T follicular helper cell (primary cell): ENCODE measurements around the gene COMP.

Source experiments
- DNase-seq: peaks from one replicate; pipeline ENCODE4 v3.0.0-alpha.2; 2020; ENCODE audit warnings: low read depth

The COMP gene

DNA sequence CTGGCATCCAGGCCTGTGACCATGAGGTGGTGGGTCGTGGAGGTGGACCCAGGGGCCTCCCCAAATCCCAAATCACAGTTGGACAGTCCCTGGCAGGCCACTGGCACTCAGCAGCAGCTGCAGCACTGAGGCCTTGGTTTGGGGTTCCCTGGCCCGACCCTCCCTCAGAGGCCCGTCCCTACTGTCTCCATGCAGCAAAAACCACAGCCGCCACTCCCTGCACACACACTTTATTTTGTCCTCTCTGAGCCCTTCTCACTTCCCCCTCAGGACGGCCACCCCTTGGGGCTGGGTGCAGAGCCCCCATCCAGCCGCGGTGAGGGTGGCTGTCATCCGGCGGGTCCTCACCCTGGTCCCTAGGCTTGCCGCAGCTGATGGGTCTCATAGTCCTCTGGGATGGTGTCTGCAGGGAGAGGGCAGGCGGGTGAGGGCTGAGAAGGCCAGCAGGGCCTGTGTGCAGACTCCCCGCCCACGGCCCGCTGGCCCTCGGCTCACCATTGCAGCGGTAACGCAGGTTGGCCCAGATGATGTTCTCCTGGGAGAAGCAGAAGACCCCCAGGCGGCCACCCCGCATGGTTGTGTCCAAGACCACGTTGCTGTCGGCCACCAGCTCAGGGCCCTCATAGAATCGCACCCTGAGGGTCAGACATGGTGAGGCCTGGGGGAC, 8.4 kb downstream of the COMP start:
- DNase-seq, result no peak

DNA sequence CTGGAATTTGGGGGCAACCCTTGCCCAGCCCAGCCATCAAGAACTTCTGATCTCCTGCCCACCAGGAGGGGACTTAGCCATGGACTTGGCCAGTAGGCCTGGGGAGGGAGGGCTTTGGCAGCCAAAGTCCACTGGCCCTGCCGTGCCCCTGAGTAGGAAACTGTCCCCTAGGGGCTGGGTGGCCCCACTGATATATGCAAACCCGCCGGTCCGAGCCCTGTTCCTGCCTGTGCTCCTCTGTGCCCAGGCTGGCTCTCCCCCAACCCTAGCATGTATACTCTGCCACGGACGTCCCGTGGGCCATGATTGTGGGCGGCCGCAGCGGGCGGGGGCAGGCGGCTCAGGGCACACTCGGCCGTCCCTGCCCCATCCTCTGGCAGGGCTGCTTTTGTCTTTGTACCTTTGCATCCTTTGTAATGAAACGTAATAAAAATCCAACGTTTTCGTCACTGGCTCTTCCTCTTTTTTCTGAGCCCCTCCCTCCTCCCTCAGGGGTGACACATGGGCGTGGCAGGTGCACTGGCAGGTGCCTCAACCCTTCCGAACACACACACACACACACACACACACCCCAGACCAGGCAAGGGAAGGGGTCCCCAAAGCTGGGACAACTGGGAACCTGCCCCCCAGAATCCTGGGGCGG, 9.1 kb downstream of the COMP start:
- DNase-seq, result no peak

DNA sequence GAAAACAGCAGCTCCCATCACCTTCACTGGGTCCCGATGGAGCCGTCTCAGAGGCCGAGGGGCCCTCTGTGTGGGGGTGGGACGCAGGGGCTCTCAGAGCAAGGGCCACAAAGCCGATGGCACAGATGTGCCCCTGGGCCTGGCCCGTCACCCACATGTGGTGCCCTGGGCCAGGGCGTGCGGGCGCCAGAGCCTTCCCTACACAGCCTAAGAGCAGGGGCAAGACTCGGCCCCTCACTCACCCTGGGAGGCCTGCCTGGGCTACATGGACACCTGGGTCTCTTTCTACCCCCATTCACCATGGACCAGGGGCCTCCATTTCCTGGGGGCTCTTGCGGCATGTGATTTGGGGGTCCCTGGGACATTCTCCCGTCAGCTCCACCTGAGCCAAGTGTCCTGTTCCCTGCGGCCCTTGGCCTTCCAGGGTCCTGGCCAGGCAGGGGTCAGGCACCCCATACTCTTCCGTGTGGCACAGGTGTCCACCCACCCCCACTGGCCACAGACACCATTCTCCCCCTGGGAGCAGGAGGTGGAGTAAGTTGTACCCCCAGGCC, 10.0 kb downstream of the COMP start:
- no peak for DNase-seq

DNA sequence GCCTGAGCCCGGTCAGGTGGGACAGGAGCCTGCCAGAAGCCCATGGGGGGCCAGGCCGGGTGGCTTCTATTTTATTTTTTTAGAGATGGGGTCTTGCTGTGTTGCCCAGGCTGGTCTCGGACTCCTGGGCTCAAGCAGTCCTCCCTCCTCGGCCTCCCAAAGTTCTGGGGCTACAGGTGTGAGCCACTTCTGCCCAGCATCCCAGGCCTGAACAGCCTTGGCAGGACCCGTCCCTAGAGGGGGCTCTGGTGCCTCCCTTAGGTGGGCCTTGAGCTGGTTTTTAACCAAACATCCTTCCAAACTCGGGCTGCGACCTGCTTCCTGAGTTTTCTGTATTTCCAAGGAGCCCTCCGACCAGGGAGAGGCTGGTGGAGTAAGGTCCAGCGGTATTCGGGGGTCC, 10.5 kb downstream of the COMP start:
- no peak for DNase-seq

DNA sequence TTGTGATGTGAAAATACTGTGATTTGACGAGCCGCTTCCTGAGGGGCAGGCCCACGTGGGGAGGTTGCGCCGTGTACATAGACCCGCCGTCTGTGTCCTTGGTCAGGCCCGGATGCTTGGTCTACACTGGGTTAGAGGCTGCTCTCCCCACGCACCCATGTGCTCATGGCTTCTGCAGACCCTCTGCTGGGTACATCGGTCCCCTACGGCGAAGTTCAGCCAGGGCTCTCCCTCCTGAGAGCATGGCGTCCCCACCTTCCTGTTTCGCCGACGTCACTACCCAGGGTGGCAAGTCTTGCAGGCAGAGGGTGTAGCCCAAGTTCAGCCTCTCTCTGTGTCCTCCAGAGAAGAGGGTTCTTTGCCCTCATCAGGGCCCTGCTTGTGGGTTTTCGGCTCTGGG, 11.0 kb downstream of the COMP start:
- DNase-seq, result no peak

DNA sequence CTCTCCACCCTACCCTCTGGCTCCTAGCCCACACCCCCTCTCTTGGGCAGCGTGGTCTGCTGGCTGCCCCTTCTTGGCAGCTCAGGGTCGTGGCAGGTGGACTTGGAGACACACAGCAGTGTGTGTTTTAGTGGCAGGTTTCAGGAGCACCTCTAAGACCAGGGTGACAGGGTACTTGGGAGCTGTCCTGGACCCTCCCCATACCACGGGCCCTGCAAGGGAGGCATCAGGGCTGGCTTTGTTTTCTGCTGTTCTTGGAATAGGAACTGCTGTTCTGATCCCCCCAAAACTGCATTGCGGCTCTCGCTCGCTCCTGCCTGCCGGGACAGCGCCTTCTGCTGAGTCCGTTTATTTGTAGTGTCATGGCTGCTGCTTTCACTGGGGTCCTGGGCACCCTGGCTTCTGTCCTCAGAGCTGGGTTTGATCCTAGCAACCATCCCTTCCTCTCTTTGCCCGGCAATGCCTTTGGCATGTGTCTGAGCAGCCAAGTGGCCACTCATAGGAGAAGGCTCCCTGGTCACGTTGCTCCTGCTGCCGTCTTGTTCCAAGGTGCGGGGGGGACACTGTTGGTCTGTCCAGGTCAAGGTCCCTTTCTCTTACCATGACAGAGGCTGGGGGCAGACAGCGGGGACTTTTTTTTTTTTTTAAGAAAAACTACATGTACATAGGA, 12.1 kb downstream of the COMP start:
- DNase-seq, result no peak

DNA sequence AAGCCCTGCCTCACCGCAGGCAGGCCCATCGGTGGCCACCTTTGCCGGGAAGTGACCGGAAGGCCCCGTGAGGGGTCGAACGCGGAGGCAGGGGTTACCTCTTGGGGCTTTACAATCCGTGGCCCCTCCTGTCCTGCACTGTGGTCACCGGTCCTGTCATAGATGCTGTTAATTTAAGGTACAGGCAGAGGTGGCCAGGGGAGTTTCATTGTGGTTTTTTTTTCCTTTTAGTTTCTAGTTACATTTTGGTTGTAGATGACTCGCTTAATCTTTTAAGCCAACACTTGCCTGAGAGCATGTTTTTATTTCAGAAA, 13.1 kb downstream of the COMP start:
- no peak for DNase-seq

DNA sequence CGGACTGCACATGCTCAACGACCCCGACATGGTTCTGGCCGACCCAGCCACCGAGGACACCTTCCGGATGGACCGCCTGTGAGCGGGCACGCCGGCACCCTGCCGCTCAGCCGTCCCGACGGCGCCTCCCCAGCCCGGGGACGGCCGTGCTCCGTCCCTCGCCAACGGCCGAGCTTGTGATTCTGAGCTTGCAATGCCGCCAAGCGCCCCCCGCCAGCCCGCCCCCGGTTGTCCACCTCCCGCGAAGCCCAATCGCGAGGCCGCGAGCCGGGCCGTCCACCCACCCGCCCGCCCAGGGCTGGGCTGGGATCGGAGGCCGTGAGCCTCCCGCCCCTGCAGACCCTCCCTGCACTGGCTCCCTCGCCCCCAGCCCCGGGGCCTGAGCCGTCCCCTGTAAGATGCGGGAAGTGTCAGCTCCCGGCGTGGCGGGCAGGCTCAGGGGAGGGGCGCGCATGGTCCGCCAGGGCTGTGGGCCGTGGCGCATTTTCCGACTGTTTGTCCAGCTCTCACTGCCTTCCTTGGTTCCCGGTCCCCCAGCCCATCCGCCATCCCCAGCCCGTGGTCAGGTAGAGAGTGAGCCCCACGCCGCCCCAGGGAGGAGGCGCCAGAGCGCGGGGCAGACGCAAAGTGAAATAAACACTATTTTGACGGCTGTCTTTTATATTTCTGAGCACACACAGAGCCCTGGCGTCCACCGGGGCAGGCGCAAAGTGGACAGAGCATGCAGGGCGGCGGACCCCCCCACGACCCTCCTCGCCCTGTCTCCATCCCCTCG, 13.6 kb downstream of the COMP start:
- DNase-seq, result no peak

DNA sequence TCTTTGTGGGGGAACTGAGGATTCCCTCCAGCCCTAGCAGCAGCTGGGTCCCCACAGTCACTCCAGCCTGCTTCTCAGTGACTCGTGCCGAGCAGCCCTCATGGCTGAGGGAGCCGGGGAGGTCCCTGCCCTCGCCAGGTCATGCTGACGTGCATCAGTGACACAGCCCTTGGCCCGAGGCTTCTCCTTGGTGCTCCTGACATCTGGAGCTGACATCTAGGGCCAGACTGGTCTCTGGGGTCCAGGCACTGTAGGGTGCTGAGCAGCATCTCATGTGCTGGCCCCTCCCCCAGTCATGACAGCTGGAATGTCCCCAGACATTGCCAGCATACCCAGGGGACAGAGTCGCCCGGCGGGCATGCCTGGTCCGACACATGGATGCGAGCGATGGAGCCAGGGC, 14.4 kb downstream of the COMP start:
- no peak for DNase-seq

DNA sequence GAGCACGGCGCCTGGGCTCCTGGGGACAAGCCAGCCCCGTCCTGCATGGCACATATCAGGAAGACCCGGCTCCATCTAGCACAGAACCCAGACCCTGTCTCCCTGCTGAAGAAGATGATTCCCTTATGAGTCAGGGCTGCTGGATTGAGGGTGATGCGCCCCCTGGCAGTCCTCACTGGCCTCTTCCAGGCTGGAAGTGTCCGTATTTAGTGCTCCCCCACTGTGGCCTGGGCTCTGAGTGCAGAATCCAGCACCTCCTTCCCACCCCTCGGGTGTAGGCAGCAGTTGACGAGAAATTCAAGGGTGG, 14.9 kb downstream of the COMP start:
- no peak for DNase-seq

DNA sequence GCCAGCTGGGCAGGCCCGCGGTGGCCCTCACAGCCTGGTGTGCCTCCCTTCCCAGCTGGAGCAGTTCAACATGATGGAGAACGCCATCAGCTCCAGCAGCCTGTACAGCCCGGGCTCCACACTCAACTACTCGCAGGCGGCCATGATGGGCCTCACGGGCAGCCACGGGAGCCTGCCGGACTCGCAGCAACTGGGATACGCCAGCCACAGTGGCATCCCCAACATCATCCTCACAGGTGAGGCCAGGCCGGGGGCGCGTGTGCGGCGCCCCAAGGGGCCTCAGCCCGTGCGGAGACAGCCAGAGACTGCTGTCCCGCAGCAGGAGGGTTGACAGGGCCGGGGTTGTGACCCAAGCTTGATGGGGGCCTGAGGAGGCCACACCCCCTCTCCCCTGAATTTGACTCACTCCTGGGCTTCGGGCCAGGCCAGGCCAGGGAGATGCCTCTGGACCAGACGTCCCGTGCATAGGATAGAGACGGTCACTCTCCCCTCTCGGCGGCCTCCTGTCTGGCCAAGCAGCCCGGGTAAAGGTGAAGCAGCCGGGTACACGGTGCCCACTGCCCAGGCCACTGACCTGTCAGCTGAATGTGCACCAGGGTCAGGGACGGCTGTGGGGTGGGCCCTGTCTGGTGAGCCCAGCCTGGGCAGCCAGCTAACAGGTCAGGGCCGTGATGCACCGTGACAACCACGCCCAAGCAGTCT, 15.4 kb downstream of the COMP start:
- DNase-seq, result no peak

DNA sequence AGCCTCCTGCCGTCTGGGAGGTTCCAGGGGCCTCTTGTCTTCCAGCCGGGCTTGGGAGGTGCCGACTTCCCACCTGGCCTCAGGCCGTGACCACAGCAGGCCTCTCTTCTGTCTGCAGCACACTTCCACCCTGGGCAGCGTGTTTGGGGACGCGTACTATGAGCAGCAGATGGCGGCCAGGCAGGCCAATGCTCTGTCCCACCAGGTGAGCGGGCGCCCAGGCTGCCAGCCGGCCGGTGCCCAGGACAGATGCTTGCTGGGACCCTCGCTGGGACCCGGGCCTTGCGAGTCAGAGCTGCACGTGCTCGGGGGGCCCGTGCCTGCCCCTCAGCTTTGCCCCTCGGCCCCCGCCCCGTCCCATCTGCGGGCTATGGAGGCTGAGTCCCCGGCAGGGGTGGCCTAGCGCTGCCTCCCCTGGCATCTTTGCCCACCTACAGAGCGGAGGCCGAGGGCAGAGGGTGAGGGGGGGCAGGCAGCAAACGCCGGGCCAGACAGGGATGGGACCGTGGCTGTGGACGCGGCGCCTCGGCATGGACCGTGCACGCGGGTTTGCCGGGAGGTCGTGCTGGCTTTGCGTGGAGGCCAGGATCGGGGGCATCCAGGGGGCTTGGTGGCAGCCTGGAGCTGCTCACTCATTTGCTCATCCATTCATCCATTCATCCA, 16.2 kb downstream of the COMP start:
- DNase-seq, result no peak

DNA sequence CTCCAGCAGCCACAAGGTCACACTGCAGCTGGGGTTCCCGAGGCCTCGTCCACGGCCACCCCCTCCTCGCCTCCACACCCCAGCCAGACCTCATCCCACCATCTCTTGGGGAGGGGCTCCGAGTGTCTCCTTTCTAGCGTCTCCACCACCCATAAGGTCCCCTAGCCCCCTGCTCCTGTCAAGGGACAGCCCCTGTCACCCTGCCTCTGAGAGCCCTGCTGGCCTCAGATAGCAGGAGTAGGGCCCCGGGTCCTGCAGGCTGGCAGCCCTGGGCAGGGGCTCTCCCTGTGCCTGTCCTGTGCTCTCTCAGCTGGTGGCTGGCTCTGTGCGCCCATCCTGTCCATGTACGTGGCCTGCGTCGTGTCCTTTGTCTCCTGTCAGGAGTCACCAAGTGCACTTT, 17.0 kb downstream of the COMP start:
- no peak for DNase-seq

DNA sequence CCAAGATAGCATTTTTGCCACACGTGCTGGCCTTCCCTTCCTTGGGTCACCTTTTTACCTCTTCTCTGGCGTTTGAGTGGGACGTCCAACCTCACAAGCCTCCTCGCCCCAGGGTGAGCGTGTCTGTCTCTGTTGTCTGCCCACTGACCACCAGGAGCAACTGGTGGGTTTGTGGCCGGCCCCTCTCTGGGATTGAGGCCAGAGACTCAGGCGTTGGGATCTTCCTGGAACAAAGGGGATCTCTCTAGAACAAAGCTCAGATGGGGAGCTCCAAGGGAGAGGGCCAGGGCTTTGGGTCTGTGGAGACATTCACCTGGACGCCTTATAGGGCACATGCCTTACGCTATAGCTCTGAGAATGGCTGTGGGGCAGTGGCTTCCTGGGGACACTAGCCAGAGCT, 17.4 kb downstream of the COMP start:
- DNase-seq, result no peak

DNA sequence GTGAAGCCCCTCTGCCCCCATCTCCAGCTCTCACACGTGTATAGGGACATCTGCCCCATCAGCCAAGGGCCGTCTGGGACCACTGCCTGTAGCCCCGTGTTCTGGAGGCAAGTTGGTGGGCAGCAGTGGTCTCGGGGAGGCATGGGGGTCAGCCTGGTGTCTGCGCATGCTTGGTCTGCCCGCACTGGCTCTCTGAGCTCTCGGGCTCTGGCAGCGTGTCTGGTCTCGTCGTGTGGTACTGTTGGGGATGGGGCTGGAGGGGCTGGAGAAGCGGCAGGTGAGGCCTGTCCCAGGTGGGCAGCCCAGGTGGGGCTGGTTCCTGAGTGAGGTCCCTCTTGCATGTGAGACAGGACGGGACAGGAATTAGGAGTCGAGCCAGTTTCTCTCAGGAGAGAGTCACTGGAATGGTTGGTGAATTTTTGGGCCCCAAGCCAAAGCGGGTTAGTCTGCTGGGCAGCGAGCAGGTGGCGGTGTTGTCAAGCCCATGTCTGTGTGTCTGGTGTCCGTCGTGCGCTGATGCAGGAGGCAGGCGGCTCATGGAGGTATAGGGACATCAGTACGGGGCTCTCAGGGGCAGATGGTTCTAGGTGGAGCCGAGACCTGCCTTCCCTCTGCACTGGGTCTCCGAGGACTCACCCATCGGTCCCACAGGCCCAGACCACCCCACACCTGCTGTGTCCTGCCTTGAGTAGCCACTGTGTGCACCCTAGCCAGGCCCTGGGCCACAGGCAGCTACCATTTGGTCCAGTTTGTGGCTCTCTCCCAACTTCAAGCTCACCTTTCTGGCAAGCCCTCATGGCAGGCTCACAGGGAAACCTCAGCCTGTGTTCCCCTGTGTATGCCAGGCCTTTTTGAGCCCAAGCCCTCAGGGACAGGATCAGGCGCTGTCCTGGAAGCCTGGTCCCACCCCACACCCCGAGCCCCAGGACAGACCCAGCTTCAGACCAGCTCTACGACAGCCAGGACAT, 18.2 kb downstream of the COMP start:
- no peak for DNase-seq

DNA sequence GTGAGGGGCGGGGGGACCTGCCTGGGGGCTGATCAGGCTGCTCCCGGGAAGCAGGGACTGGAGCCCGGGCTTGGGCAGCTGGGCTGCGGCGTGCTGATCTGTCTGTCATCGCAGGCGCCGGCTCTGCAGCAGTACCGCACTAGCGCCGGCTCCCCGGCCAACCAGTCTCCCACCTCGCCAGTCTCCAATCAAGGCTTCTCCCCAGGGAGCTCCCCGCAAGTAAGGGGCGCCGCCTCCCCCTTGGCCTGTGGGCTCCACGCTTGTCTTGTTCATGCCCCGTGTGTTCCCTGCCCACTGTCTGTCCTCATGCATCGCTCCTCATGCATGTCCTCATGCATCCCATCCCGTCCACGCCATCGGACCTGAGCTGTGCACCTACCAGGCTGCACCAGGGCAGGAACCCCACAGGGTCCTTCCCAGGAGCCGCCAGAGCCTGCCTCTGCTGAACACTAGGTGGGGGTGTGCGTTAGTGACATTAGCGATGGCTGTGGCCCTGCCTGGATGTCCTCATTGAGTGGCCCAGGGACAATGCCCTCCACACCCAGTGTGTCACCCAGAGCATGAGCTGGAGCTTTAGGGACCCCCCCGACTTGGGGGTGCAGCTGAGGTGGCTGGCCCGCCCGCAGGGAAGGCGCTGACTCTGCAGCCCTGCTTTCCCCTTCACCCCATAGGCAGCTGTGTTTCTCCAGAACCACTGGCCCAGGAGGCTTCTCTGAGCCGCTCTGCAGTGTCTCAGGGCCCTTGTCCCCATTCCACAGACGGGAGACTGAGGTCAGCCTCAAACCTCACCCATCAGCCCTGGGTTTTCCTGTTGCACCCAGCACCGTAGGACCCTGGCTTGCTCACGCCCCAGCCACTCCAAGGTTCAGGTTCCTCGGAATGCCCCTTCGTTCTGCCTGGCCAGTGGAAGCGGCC, 19.5 kb downstream of the COMP start:
- DNase-seq, result no peak

DNA sequence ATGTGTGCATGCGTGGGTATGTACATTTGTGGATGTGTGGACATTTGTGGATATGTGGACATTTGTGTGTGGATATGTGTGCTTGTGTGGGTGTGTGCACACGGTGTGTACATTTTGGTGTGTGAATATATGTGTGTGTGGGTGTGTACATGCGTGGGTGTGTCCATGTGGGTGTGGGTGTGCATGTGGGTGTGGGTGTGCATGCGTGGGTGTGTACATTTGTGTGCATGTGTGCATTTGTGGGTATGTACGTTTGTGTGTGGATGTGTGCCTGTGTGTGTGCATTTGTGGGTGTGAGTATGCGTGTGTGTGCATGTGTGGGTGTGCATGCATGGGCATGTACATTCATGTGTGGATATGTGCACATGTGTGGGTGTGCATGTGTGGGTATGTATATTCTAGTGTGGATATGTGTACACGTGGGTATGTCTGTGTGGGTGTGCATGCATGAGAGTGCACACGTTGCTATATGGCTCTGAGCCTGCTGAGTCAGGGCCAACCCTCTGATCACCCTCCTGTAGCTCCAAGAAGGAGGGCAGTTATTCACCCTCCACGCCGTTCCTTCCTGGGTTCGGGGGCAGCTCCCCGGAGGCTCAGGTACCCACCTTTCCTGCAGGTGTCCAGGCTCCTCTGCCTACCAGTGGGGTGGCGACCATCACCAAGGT, 20.3 kb downstream of the COMP start:
- DNase-seq, result no peak

DNA sequence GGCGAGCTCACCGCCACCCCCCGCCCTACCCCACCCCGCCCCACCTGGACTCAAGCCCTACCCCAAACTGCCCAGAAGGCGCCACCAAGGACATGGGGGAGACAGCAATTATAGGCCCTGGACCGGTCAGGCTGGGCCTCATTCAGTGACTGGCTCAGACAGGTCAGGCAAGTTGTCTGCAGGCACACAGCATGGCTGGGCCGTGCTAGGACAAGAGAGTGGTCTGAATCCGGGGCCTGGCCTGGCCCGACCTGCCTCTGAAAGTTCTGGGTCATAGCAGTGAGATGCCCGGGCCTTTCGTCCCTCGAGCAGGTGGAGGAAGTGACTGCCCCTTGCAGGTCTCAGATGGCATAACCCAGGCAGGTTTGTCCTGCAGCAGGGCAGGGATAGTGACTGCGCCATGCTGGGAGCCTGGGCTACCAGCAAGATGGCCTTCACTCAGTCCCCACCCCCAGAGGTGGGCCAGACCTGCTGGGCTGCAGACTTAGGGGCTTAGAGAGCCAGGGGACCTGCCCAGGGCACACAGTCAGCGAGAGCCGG, 21.0 kb downstream of the COMP start:
- DNase-seq, result no peak
